IPS DF 6.9 (cell line): ENCODE measurements around the gene PLCB3.
"Not testable (repeated sequence)": the region's sequence is repeated elsewhere in the genome, so short reads cannot be mapped to it uniquely, and the experiment has no call there.

Experiments
- DNase-seq: peaks from one replicate; pipeline ENCODE4 v3.0.0-alpha.2; 2013; ENCODE audit warnings: low read depth, low spot score
- H3K27ac ChIP-seq: one replicate; pipeline ENCODE4 v1.5.1; 2013; ENCODE audit warnings: low read length, control low read depth
- H3K27me3 ChIP-seq: 2 replicates; pipeline ENCODE4 v1.6.1; 2013; ENCODE audit warnings: mild to moderate bottlenecking, low read length; ENCODE audit not compliant: control insufficient read depth, insufficient read depth
- H3K36me3 ChIP-seq: 2 replicates; pipeline ENCODE4 v1.6.1; 2013; ENCODE audit warnings: low read length; ENCODE audit not compliant: control insufficient read depth, insufficient read depth
- H3K4me1 ChIP-seq: 2 replicates; pipeline ENCODE4 v1.6.1; 2013; ENCODE audit warnings: low read length; ENCODE audit not compliant: control insufficient read depth, insufficient read depth
- H3K4me3 ChIP-seq: 2 replicates; pipeline ENCODE4 v1.5.1; 2013; ENCODE audit warnings: mild to moderate bottlenecking, low read length
- H3K9me3 ChIP-seq: 2 replicates; pipeline ENCODE4 v1.6.1; 2013; ENCODE audit warnings: low read length, inconsistent platforms; ENCODE audit not compliant: control insufficient read depth, insufficient read depth
- WGBS: extraction: QIAGEN DNeasy Blood & Tissue Kit; methylation state at CpG from one replicate; pipeline ENCODE4 v1.1.7; 2013; ENCODE audit warnings: mixed read lengths, missing lambda C conversion rate; ENCODE audit not compliant: insufficient read length, insufficient coverage; 5-methylcytosine and 5-hydroxymethylcytosine counted together

PLCB3 gene

GRCh38 chr11:64306876-64307622, 55.7 kb downstream of the PLCB3 start:
- Histone ChIP-seq H3K9me3 (no peaks in the 10 kb centered on the region), H3K4me1 (peaks cover 8% of the 10 kb centered on the region), H3K36me3 (0 out of 2 replicates have a peak, but pooled peaks cover 4% of the 10 kb centered on the region), H3K27ac (no peak overlapping the region), H3K4me3 (no peak overlapping the region; the same call in 1 of the 2 replicates), H3K27me3 (no peaks in the 10 kb centered on the region)
- DNase-seq: no peak
- no CpG with 5 or more reads among the region's 15 CpGs for WGBS

GRCh38 chr11:64307795-64308194, 56.5 kb downstream of the PLCB3 start:
- not testable (repeated sequence) for H3K27me3 ChIP-seq, H3K4me3 ChIP-seq, H3K9me3 ChIP-seq, H3K4me1 ChIP-seq, H3K36me3 ChIP-seq, DNase-seq, H3K27ac ChIP-seq
- WGBS: no CpG with 5 or more reads among the region's 5 CpGs

- Histone ChIP-seq H3K36me3 (peaks cover 4% of the 10 kb centered on the region), H3K27me3 (no peaks in the 10 kb centered on the region), H3K9me3 (no peaks in the 10 kb centered on the region), H3K4me3 (no peak overlapping the region), H3K27ac (no peak overlapping the region), H3K4me1 (no peaks in the 10 kb centered on the region)
- DNase-seq: no peak
- no CpG with 5 or more reads among the region's 10 CpGs for WGBS
These were observed 61.6 kb downstream of the PLCB3 start for GRCh38 chr11:64312947-64313346.

- no CpG with 5 or more reads among the region's 18 CpGs for WGBS
- H3K4me3 ChIP-seq: no peak overlapping the region
- no peaks in the 10 kb centered on the region for H3K4me1 ChIP-seq
- H3K36me3 ChIP-seq: peaks cover 4% of the 10 kb centered on the region
- no peak overlapping the region for H3K27ac ChIP-seq
- no peaks in the 10 kb centered on the region for H3K27me3 ChIP-seq
- DNase-seq: no peak
- no peaks in the 10 kb centered on the region for H3K9me3 ChIP-seq
These were observed 62.3 kb downstream of the PLCB3 start for GRCh38 chr11:64313491-64314145.

GRCh38 chr11:64314146-64314804, 62.9 kb downstream of the PLCB3 start:
- no CpG with 5 or more reads among the region's 19 CpGs for whole genome bisulfite sequencing
- H3K36me3 ChIP-seq: peaks cover 4% of the 10 kb centered on the region
- peaks cover 3% of the 10 kb centered on the region; the same call in 1 of the 2 replicates for H3K4me1 ChIP-seq
- no peak for DNase-seq
- no peaks in the 10 kb centered on the region for H3K27me3 ChIP-seq
- no peak overlapping the region for H3K4me3 ChIP-seq
- H3K27ac ChIP-seq: no peak overlapping the region
- no peaks in the 10 kb centered on the region for H3K9me3 ChIP-seq

- H3K27me3 ChIP-seq: no peaks in the 10 kb centered on the region
- H3K4me1 ChIP-seq: peaks cover 3% of the 10 kb centered on the region; the same call in 1 of the 2 replicates
- DNase-seq: no peak
- no peak overlapping the region for H3K27ac ChIP-seq
- whole genome bisulfite sequencing: no CpG with 5 or more reads among the region's 24 CpGs
- H3K36me3 ChIP-seq: peaks cover 4% of the 10 kb centered on the region
- no peaks in the 10 kb centered on the region for H3K9me3 ChIP-seq
- H3K4me3 ChIP-seq: no peak overlapping the region
These were observed 63.7 kb downstream of the PLCB3 start for GRCh38 chr11:64314805-64315561.

- not testable (repeated sequence) for H3K36me3 ChIP-seq, DNase-seq, H3K9me3 ChIP-seq, H3K27me3 ChIP-seq, H3K4me3 ChIP-seq, H3K4me1 ChIP-seq, H3K27ac ChIP-seq
- no CpG with 5 or more reads among the region's 25 CpGs for WGBS
These were observed 64.6 kb downstream of the PLCB3 start for GRCh38 chr11:64315667-64316526.

- H3K4me3 ChIP-seq: peak overlapping the region; percentile 67; the same call in 1 of the 2 replicates
- H3K27ac ChIP-seq: no peak overlapping the region
- DNase-seq: no peak
- H3K36me3 ChIP-seq: peaks cover 11% of the 10 kb centered on the region
- no peaks in the 10 kb centered on the region for H3K9me3 ChIP-seq
- no CpG with 5 or more reads among the region's 32 CpGs for WGBS
- no peaks in the 10 kb centered on the region for H3K27me3 ChIP-seq
- H3K4me1 ChIP-seq: peaks cover 3% of the 10 kb centered on the region; the same call in 1 of the 2 replicates
These were observed 65.5 kb downstream of the PLCB3 start for GRCh38 chr11:64316672-64317324.

GRCh38 chr11:64317325-64317960, 66.1 kb downstream of the PLCB3 start, which contains the start of gene TRMT112:
TSS of gene TRMT112 (minus strand) at chr11:64317559. CDS start at chr11:64317526, 33 bp downstream.
- WGBS: no CpG with 5 or more reads among the region's 43 CpGs
- no peaks in the 10 kb centered on the region for H3K27me3 ChIP-seq
- peaks cover 3% of the 10 kb centered on the region; the same call in 1 of the 2 replicates for H3K4me1 ChIP-seq
- no peak within 1 kb of the TSS for H3K27ac ChIP-seq
- H3K9me3 ChIP-seq: no peaks in the 10 kb centered on the region
- H3K36me3 ChIP-seq: peaks cover 15% of the 10 kb centered on the region
- H3K4me3 ChIP-seq: peak within 1 kb of the TSS; percentile 67
- DNase-seq: peak; percentile 97
